IMR-90 (cell line): Measurements from ENCODE around the gene SRPX2.

Source experiments
- CEBPB ChIP-seq: IDR thresholded peaks from 2 replicates; pipeline ENCODE4 v1.6.1; 2012; ENCODE audit warnings: low read depth, low read length, improper control_type of control experiment
- CTCF ChIP-seq: conservative IDR thresholded peaks from 2 replicates; pipeline ENCODE4 v1.5.1; 2012; ENCODE audit warnings: mild to moderate bottlenecking, low read depth, low read length, improper control_type of control experiment
- ELK1 ChIP-seq: fragments of 150-350 bp; IDR thresholded peaks from 2 replicates; pipeline ENCODE4 v1.6.1; 2016; ENCODE audit warnings: low read depth, mild to moderate bottlenecking, low read length, moderate library complexity, borderline replicate concordance
- MAZ ChIP-seq: IDR thresholded peaks from 2 replicates; pipeline ENCODE4 v1.6.1; 2012; ENCODE audit warnings: low read depth, mild to moderate bottlenecking, low read length, improper control_type of control experiment, moderate library complexity, borderline replicate concordance
- MXI1 ChIP-seq: IDR thresholded peaks from 2 replicates; pipeline ENCODE4 v1.6.1; 2012; ENCODE audit warnings: low read depth, mild to moderate bottlenecking, low read length, moderate library complexity, borderline replicate concordance
- NFE2L2 ChIP-seq: fragments of 150-350 bp; IDR thresholded peaks from 2 replicates; pipeline ENCODE4 v1.6.1; 2016; ENCODE audit warnings: low read depth, mild to moderate bottlenecking, low read length
- POLR2A ChIP-seq: IDR thresholded peaks from 2 replicates; pipeline ENCODE4 v1.6.1; 2012; ENCODE audit warnings: mild to moderate bottlenecking, low read depth, low read length
- RAD21 ChIP-seq: IDR thresholded peaks from 2 replicates; pipeline ENCODE4 v1.6.1; 2012; ENCODE audit warnings: low read length, improper control_type of control experiment
- RCOR1 ChIP-seq: IDR thresholded peaks from 2 replicates; pipeline ENCODE4 v1.6.1; 2012; ENCODE audit warnings: mild to moderate bottlenecking, low read length, improper control_type of control experiment; ENCODE audit not compliant: insufficient replicate concordance
- RFX5 ChIP-seq: IDR thresholded peaks from 2 replicates; pipeline ENCODE4 v1.8.0; 2012; ENCODE audit warnings: low read depth, mild to moderate bottlenecking, low read length, moderate library complexity
- SMC3 ChIP-seq: fragments of 150-350 bp; IDR thresholded peaks from 2 replicates; pipeline ENCODE4 v1.6.1; 2016; ENCODE audit warnings: low read depth, mild to moderate bottlenecking, antibody characterized with exemption, low read length, moderate library complexity

GRCh38 chrX:100600758-100601157 is 43.2 kb upstream of the SRPX2 start:
- TF ChIP-seq CTCF (no peak), POLR2A (no peak), MAZ (no peak), CEBPB (no peak), RAD21 (no peak), SMC3 (no peak), NFE2L2 (no peak), ELK1 (no peak), MXI1 (no peak), RFX5 (no peak), RCOR1 (no peak)
